CD14-positive monocyte (primary cell): ENCODE results near the gene ACP7. TPM values are rescaled to one million over a fixed set of nuclear protein-coding genes. Genes with fewer than 3 reads are reported as not detected.

Experiments
- DNase-seq, 3 donors: peaks; one replicate each; pipeline ENCODE4 v3.0.0-alpha.2; 2011 to 2022
- H2AFZ ChIP-seq: 2 replicates; pipeline ENCODE4 v1.6.0; 2012; ENCODE audit warnings: mild to moderate bottlenecking, low read depth, low read length, inconsistent platforms; ENCODE audit not compliant: insufficient read depth, poor library complexity, severe bottlenecking
- H3K27ac ChIP-seq, 2 donors: 1 replicate in 1 of 2; 2 replicates in 1 of 2; pipeline ENCODE4 v1.5.1; 2012 to 2013; ENCODE audit warnings: low read length in 2 of 2, control low read depth in 1 of 2, inconsistent platforms in 1 of 2, low read depth in 1 of 2, mild to moderate bottlenecking in 1 of 2
- H3K27me3 ChIP-seq, 2 donors: one replicate each; pipeline versions ENCODE4 v1.6.0 to v1.6.1; 2011 to 2013; ENCODE audit warnings: low read length in 2 of 2; ENCODE audit not compliant: control insufficient read depth in 2 of 2, insufficient read depth in 2 of 2
- H3K36me3 ChIP-seq, 2 donors: replicated peaks in 1 of 2; 1 replicate in 1 of 2; 2 replicates in 1 of 2; pipeline versions ENCODE4 v1.5.1 to v1.6.1; 2012 to 2013; ENCODE audit warnings: low read length in 2 of 2, control low read depth in 1 of 2, inconsistent platforms in 1 of 2, mild to moderate bottlenecking in 1 of 2; ENCODE audit not compliant: insufficient read depth in 2 of 2, control insufficient read depth in 1 of 2
- H3K4me1 ChIP-seq, 2 donors: 1 replicate in 1 of 2; 2 replicates in 1 of 2; pipeline versions ENCODE4 v1.5.1 to v1.6.1; 2012 to 2013; ENCODE audit warnings: low read length in 2 of 2, control low read depth in 1 of 2, inconsistent platforms in 1 of 2, mild to moderate bottlenecking in 1 of 2, moderate library complexity in 1 of 2; ENCODE audit not compliant: insufficient read depth in 2 of 2, control insufficient read depth in 1 of 2
- H3K4me2 ChIP-seq: replicated peaks from 2 replicates; pipeline ENCODE3; 2012; ENCODE audit warnings: low read length, moderate library complexity, mild to moderate bottlenecking; ENCODE audit not compliant: poor library complexity, severe bottlenecking; ENCODE audit errors: extremely low read depth
- H3K4me3 ChIP-seq, 3 experiments: fragments of 200-600 bp in 1 of 3; sonication (generic) in 1 of 3; replicated peaks in 1 of 3; 1 replicate in 2 of 3; 2 replicates in 1 of 3; pipeline ENCODE4 v1.5.1; 2011 to 2013; ENCODE audit warnings: low read length in 3 of 3, mild to moderate bottlenecking in 3 of 3, control low read depth in 2 of 3, low read depth in 2 of 3, inconsistent platforms in 1 of 3, moderate library complexity in 1 of 3
- H3K79me2 ChIP-seq: 2 replicates; pipeline ENCODE4 v1.6.0; 2012; ENCODE audit warnings: mild to moderate bottlenecking, control low read depth, inconsistent platforms, low read length, moderate library complexity; ENCODE audit not compliant: insufficient read depth
- H3K9ac ChIP-seq: 2 replicates; pipeline ENCODE4 v1.6.0; 2017; ENCODE audit warnings: low read length, mild to moderate bottlenecking; ENCODE audit not compliant: insufficient read depth, poor library complexity, severe bottlenecking
- H3K9me3 ChIP-seq, 2 donors: replicated peaks in 1 of 2; 1 replicate in 1 of 2; 2 replicates in 1 of 2; pipeline versions ENCODE4 v1.5.1 to v1.6.1; 2012 to 2013; ENCODE audit warnings: low read length in 2 of 2, control low read depth in 1 of 2; ENCODE audit not compliant: control insufficient read depth in 1 of 2, insufficient read depth in 1 of 2
- H4K20me1 ChIP-seq: 2 replicates; pipeline ENCODE4 v1.6.0; 2012; ENCODE audit warnings: mild to moderate bottlenecking, low read length, control low read depth, moderate library complexity; ENCODE audit not compliant: insufficient read depth
- H3K27ac Mint-ChIP-seq, 7 donors: one replicate each; pipeline ENCODE4 v1.8.0; 2020; ENCODE audit warnings: mild to moderate bottlenecking in 7 of 7, mixed read lengths in 7 of 7, moderate library complexity in 6 of 7, inconsistent platforms in 2 of 7
- H3K27me3 Mint-ChIP-seq, 3 donors: one replicate each; pipeline ENCODE4 v1.8.0; 2021 to 2022; ENCODE audit warnings: low read depth in 3 of 3, mild to moderate bottlenecking in 3 of 3, mixed read lengths in 3 of 3, moderate library complexity in 3 of 3, inconsistent platforms in 1 of 3
- H3K36me3 Mint-ChIP-seq, 2 donors: one replicate each; pipeline ENCODE4 v1.8.0; 2020; ENCODE audit warnings: mixed read lengths in 2 of 2, inconsistent platforms in 1 of 2, mild to moderate bottlenecking in 1 of 2
- H3K4me1 Mint-ChIP-seq: one replicate; pipeline ENCODE4 v1.8.0; 2020; ENCODE audit warnings: mild to moderate bottlenecking, mixed read lengths
- H3K4me3 Mint-ChIP-seq, 2 donors: one replicate each; pipeline ENCODE4 v1.8.0; 2020; ENCODE audit warnings: mild to moderate bottlenecking in 2 of 2, mixed read lengths in 2 of 2, moderate library complexity in 1 of 2
- H3K9me3 Mint-ChIP-seq, 7 donors: one replicate each; pipeline ENCODE4 v1.8.0; 2020 to 2022; ENCODE audit warnings: mixed read lengths in 7 of 7, mild to moderate bottlenecking in 6 of 7, moderate library complexity in 6 of 7, inconsistent platforms in 2 of 7
- CTCF ChIP-seq: fragments of 200-600 bp; IDR thresholded peaks from one replicate; pipeline ENCODE4 v1.8.0; 2022; ENCODE audit warnings: antibody characterized with exemption, mild to moderate bottlenecking
- WGBS: methylation state at CpG from one replicate; pipeline ENCODE4 v1.1.5; 2013; ENCODE audit warnings: missing lambda C conversion rate; ENCODE audit not compliant: insufficient coverage; 5-methylcytosine and 5-hydroxymethylcytosine counted together
- intact Hi-C, 2 donors: fragments of 100-400 bp; cut with micrococcal nuclease; formaldehyde crosslinking; loops; one replicate each; pipeline versions ENCODE4 v1.15.0 to v1.15.1; 2023
- polyA plus RNA-seq, 3 donors: library from polyadenylated mRNA; depleted of rRNA in 1 of 3; unstranded in 2 of 3; stranded (reverse) in 1 of 3; fragments of 300-500 nt in 2 of 3; fragments of >200 nt in 1 of 3; fragmentation: Illumina TruSeq in 2 of 3; gene quantifications; 1 replicate in 2 of 3; 2 replicates in 1 of 3; pipeline ENCODE4 v1.2.3, GENCODE V29; 2012 to 2021

The ACP7 gene
- polyA plus RNA-seq, 3 donors, result not detected

GRCh38 chr19:39083599-39083982 lies 577 bp upstream of the ACP7 start:
- H3K27ac Mint-ChIP-seq, result no peak overlapping the region
- WGBS, result 0% methylated on average over 10 of the region's 14 CpGs
- no peak overlapping the region for H3K4me3 Mint-ChIP-seq
- H3K9ac ChIP-seq, result peak overlapping the region; percentile 21
- H3K27me3 ChIP-seq, result peaks cover 27 to 47% of the 10 kb centered on the region in 2 donors
- no peak for TF ChIP-seq CTCF
- no peaks in the 10 kb centered on the region for H3K79me2 ChIP-seq
- no peak overlapping the region for H2AFZ ChIP-seq
- no peak for DNase-seq
- H3K4me1 Mint-ChIP-seq, result peaks cover 6% of the 10 kb centered on the region
- peaks cover 49 to 68% (median 61%) of the 10 kb centered on the region in 3 donors for H3K27me3 Mint-ChIP-seq
- no peaks in the 10 kb centered on the region for H3K4me1 ChIP-seq
- H3K9me3 Mint-ChIP-seq, result peaks cover 0 to 5% (median 3%) of the 10 kb centered on the region in 7 donors
- no peak overlapping the region for H3K4me3 ChIP-seq
- peaks cover 0 to 7% of the 10 kb centered on the region in 2 donors for H3K9me3 ChIP-seq
- H3K27ac ChIP-seq, result no peak overlapping the region
- H3K4me2 ChIP-seq, result no peak overlapping the region
- H3K36me3 ChIP-seq, result no peaks in the 10 kb centered on the region
- H3K36me3 Mint-ChIP-seq, result no peaks in the 10 kb centered on the region
- intact Hi-C loops, result no loop called here
- H4K20me1 ChIP-seq, result no peaks in the 10 kb centered on the region

GRCh38 chr19:39084732-39085080 lies 538 bp downstream of the ACP7 start:
- WGBS, result 89% methylated on average over 6 of the region's 7 CpGs
- no peak overlapping the region for H3K4me2 ChIP-seq
- H2AFZ ChIP-seq, result no peak overlapping the region
- peaks cover 0 to 5% (median 3%) of the 10 kb centered on the region in 7 donors for H3K9me3 Mint-ChIP-seq
- H3K27me3 ChIP-seq, result peaks cover 27 to 47% of the 10 kb centered on the region in 2 donors
- no peaks in the 10 kb centered on the region for H3K79me2 ChIP-seq
- H3K4me3 Mint-ChIP-seq, result peak overlapping the region in 1 of 2 donors; percentile 67
- H4K20me1 ChIP-seq, result no peaks in the 10 kb centered on the region
- peaks cover 0 to 7% of the 10 kb centered on the region in 2 donors for H3K9me3 ChIP-seq
- H3K27ac Mint-ChIP-seq, result no peak overlapping the region
- no peak overlapping the region for H3K4me3 ChIP-seq
- intact Hi-C loops, result no loop called here
- H3K4me1 ChIP-seq, result no peaks in the 10 kb centered on the region
- DNase-seq, result no peak
- no peaks in the 10 kb centered on the region for H3K36me3 ChIP-seq
- H3K27me3 Mint-ChIP-seq, result peaks cover 52 to 71% (median 59%) of the 10 kb centered on the region in 3 donors
- H3K4me1 Mint-ChIP-seq, result peaks cover 6% of the 10 kb centered on the region
- no peaks in the 10 kb centered on the region for H3K36me3 Mint-ChIP-seq
- no peak overlapping the region for H3K9ac ChIP-seq
- no peak overlapping the region for H3K27ac ChIP-seq
- no peak for TF ChIP-seq CTCF
